PC-9 (cell line): ENCODE data around the gene NBEA.

Experiments used
- EZH2 ChIP-seq: fragments of 200-600 bp; sonication (generic); IDR thresholded peaks from 2 replicates; pipeline ENCODE4 v1.8.0; 2017; ENCODE audit warnings: antibody characterized with exemption, low read depth
- TF ChIP-seq, protein P1 (sequence below): fragments of 200-600 bp; sonication (generic); conservative IDR thresholded peaks from 2 replicates; pipeline ENCODE4 v1.6.1; 2017; ENCODE audit warnings: mixed run types, antibody characterized with exemption, mild to moderate bottlenecking, moderate library complexity

DNA sequence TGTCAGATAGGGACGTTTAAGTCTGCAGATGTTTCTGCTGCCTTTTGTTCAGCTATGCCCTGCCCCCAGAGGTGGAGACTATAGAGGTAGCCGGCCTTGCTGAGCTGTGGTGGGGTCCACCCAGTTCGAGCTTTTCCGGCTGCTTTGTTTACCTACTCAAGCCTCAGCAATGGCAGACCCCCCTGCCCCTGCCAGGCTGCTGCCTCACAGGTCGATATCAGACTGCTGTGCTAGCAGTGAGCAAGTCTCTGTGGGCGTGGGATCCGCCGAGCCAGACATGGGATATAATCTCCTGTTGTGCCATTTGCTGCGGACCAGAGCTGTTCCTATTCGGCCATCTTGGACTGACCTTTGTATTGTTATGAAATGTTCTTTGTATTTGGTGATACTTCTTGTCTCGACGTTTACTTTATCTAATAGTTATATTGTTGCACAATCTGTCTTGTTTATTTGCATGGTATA, 46.3 kb downstream of the NBEA start:
- TF ChIP-seq, protein P1, sequence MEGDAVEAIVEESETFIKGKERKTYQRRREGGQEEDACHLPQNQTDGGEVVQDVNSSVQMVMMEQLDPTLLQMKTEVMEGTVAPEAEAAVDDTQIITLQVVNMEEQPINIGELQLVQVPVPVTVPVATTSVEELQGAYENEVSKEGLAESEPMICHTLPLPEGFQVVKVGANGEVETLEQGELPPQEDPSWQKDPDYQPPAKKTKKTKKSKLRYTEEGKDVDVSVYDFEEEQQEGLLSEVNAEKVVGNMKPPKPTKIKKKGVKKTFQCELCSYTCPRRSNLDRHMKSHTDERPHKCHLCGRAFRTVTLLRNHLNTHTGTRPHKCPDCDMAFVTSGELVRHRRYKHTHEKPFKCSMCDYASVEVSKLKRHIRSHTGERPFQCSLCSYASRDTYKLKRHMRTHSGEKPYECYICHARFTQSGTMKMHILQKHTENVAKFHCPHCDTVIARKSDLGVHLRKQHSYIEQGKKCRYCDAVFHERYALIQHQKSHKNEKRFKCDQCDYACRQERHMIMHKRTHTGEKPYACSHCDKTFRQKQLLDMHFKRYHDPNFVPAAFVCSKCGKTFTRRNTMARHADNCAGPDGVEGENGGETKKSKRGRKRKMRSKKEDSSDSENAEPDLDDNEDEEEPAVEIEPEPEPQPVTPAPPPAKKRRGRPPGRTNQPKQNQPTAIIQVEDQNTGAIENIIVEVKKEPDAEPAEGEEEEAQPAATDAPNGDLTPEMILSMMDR, result no peak
- no peak for TF ChIP-seq EZH2
